ENCODE data around the gene EXOC3L4.
A peak's percentile ranks its signal among the peaks of the same experiment; 100 is the strongest.

The EXOC3L4 gene

GRCh38 chr14:103123634-103124500 is 29.3 kb downstream of the EXOC3L4 start:
- ATAC-seq (ENCODE audit: low read depth) (no peak), DNase-seq (ENCODE audit: low spot score in 2 of 2) (no peak)
- no peak overlapping the region for H3K27ac Mint-ChIP-seq
- H3K4me1 Mint-ChIP-seq: peaks cover 4% of the 10 kb centered on the region
- peaks cover 12% of the 10 kb centered on the region for H3K27me3 Mint-ChIP-seq
- peak overlapping the region; percentile 69 for H3K4me3 Mint-ChIP-seq
- H3K9me3 Mint-ChIP-seq: peaks cover 2% of the 10 kb centered on the region
- no peaks in the 10 kb centered on the region for H3K36me3 Mint-ChIP-seq

GRCh38 chr14:103124501-103125001 is 30.0 kb downstream of the EXOC3L4 start:
- Mint-ChIP-seq H3K9me3 (peaks cover 2% of the 10 kb centered on the region), H3K27me3 (peaks cover 12% of the 10 kb centered on the region), H3K4me3 (no peak overlapping the region), H3K36me3 (no peaks in the 10 kb centered on the region), H3K4me1 (peaks cover 4% of the 10 kb centered on the region), H3K27ac (no peak overlapping the region)
- no peak for DNase-seq (ENCODE audit: low spot score in 2 of 2)
- no peak for ATAC-seq (ENCODE audit: low read depth)

GRCh38 chr14:103125098-103126070 is 30.9 kb downstream of the EXOC3L4 start:
- Mint-ChIP-seq H3K4me1 (peaks cover 4% of the 10 kb centered on the region), H3K27ac (no peak overlapping the region), H3K4me3 (no peak overlapping the region), H3K9me3 (peaks cover 2% of the 10 kb centered on the region), H3K36me3 (no peaks in the 10 kb centered on the region), H3K27me3 (peaks cover 13% of the 10 kb centered on the region)
- ATAC-seq (ENCODE audit: low read depth) (no peak), DNase-seq (ENCODE audit: low spot score in 2 of 2) (no peak)

GRCh38 chr14:103126088-103126872 is 31.8 kb downstream of the EXOC3L4 start:
- ATAC-seq (ENCODE audit: low read depth) (no peak), DNase-seq (ENCODE audit: low spot score in 2 of 2) (no peak)
- Mint-ChIP-seq H3K4me1 (peaks cover 4% of the 10 kb centered on the region), H3K27me3 (peaks cover 15% of the 10 kb centered on the region), H3K36me3 (no peaks in the 10 kb centered on the region), H3K9me3 (peaks cover 2% of the 10 kb centered on the region), H3K4me3 (no peak overlapping the region), H3K27ac (no peak overlapping the region)

GRCh38 chr14:103126873-103127304 is 32.4 kb downstream of the EXOC3L4 start:
- H3K9me3 Mint-ChIP-seq: peaks cover 2% of the 10 kb centered on the region
- ATAC-seq (ENCODE audit: low read depth) (no peak), DNase-seq (ENCODE audit: low spot score in 2 of 2) (no peak)
- no peak overlapping the region for H3K4me3 Mint-ChIP-seq
- no peaks in the 10 kb centered on the region for H3K36me3 Mint-ChIP-seq
- H3K27ac Mint-ChIP-seq: no peak overlapping the region
- H3K27me3 Mint-ChIP-seq: peaks cover 13% of the 10 kb centered on the region
- H3K4me1 Mint-ChIP-seq: peaks cover 4% of the 10 kb centered on the region

- Mint-ChIP-seq H3K4me1 (peaks cover 4% of the 10 kb centered on the region), H3K27ac (no peak overlapping the region), H3K9me3 (peaks cover 2% of the 10 kb centered on the region), H3K36me3 (no peaks in the 10 kb centered on the region), H3K4me3 (no peak overlapping the region), H3K27me3 (peaks cover 13% of the 10 kb centered on the region)
- ATAC-seq (ENCODE audit: low read depth) (no peak), DNase-seq (ENCODE audit: low spot score in 2 of 2) (no peak)
Observed at GRCh38 chr14:103127356-103127755, 32.8 kb downstream of the EXOC3L4 start.

- Mint-ChIP-seq H3K36me3 (no peaks in the 10 kb centered on the region), H3K4me1 (peaks cover 4% of the 10 kb centered on the region), H3K27me3 (peaks cover 13% of the 10 kb centered on the region), H3K9me3 (peaks cover 2% of the 10 kb centered on the region), H3K27ac (no peak overlapping the region), H3K4me3 (no peak overlapping the region)
- ATAC-seq (ENCODE audit: low read depth) (no peak), DNase-seq (ENCODE audit: low spot score in 2 of 2) (no peak)
Observed at GRCh38 chr14:103127861-103128598, 33.5 kb downstream of the EXOC3L4 start.

GRCh38 chr14:103128631-103129300 is 34.2 kb downstream of the EXOC3L4 start:
- peaks cover 2% of the 10 kb centered on the region for H3K9me3 Mint-ChIP-seq
- ATAC-seq (ENCODE audit: low read depth) (no peak), DNase-seq (ENCODE audit: low spot score in 2 of 2) (no peak)
- no peak overlapping the region for H3K4me3 Mint-ChIP-seq
- H3K27me3 Mint-ChIP-seq: peaks cover 13% of the 10 kb centered on the region
- H3K36me3 Mint-ChIP-seq: no peaks in the 10 kb centered on the region
- H3K27ac Mint-ChIP-seq: no peak overlapping the region
- H3K4me1 Mint-ChIP-seq: peaks cover 4% of the 10 kb centered on the region

GRCh38 chr14:103129301-103130016 is 34.9 kb downstream of the EXOC3L4 start:
- Mint-ChIP-seq H3K36me3 (no peaks in the 10 kb centered on the region), H3K4me1 (no peaks in the 10 kb centered on the region), H3K27me3 (peaks cover 9% of the 10 kb centered on the region), H3K9me3 (peaks cover 2% of the 10 kb centered on the region), H3K4me3 (no peak overlapping the region), H3K27ac (no peak overlapping the region)
- DNase-seq (ENCODE audit: low spot score in 2 of 2): no peak
- no peak for ATAC-seq (ENCODE audit: low read depth)

- Mint-ChIP-seq H3K36me3 (no peaks in the 10 kb centered on the region), H3K4me1 (no peaks in the 10 kb centered on the region), H3K27me3 (peaks cover 8% of the 10 kb centered on the region), H3K27ac (no peak overlapping the region), H3K4me3 (no peak overlapping the region), H3K9me3 (peaks cover 2% of the 10 kb centered on the region)
- ATAC-seq (ENCODE audit: low read depth) (no peak), DNase-seq (ENCODE audit: low spot score in 2 of 2) (no peak)
Observed at GRCh38 chr14:103130017-103130764, 35.7 kb downstream of the EXOC3L4 start.

GRCh38 chr14:103130965-103131364 is 36.4 kb downstream of the EXOC3L4 start:
- Mint-ChIP-seq H3K27ac (no peak overlapping the region), H3K4me1 (no peaks in the 10 kb centered on the region), H3K4me3 (no peak overlapping the region), H3K27me3 (peaks cover 7% of the 10 kb centered on the region), H3K36me3 (no peaks in the 10 kb centered on the region), H3K9me3 (peaks cover 2% of the 10 kb centered on the region)
- DNase-seq (ENCODE audit: low spot score in 2 of 2) (no peak), ATAC-seq (ENCODE audit: low read depth) (no peak)
